Keratinocyte (primary cell): ENCODE measurements around the gene STK26. TPM values are rescaled to one million over a fixed set of nuclear protein-coding genes. Genes with fewer than 3 reads are reported as not detected.

Source experiments
- DNase-seq: peaks from one replicate; pipeline ENCODE4 v3.0.0-alpha.2; 2011; ENCODE audit warnings: low read depth, missing footprints, low spot score
- FAIRE-seq: peaks from 2 replicates; lab custom pipeline; 2011; peaks lifted over from hg19 to GRCh38; lab: Jason Lieb, UNC
- H2AFZ ChIP-seq: 2 replicates; pipeline ENCODE4 v1.6.0; 2012; ENCODE audit warnings: low read length, control low read depth, inconsistent platforms; ENCODE audit not compliant: control insufficient read depth
- H3K27ac ChIP-seq: 2 replicates; pipeline ENCODE4 v1.5.1; 2011; ENCODE audit warnings: low read length; ENCODE audit not compliant: control insufficient read depth, insufficient read depth
- H3K27me3 ChIP-seq: 3 replicates; pipeline ENCODE4 v1.6.0; 2011; ENCODE audit warnings: low read length; ENCODE audit not compliant: control insufficient read depth, insufficient read depth; ENCODE audit errors: extremely low read depth
- H3K36me3 ChIP-seq, 2 experiments: 2 replicates in 1 of 2; 3 replicates in 1 of 2; pipeline ENCODE4 v1.5.1; 2011; ENCODE audit warnings: low read length in 2 of 2, mild to moderate bottlenecking in 1 of 2; ENCODE audit not compliant: control insufficient read depth in 2 of 2, insufficient read depth in 2 of 2; ENCODE audit errors: extremely low read depth in 1 of 2
- H3K4me1 ChIP-seq: 3 replicates; pipeline ENCODE4 v1.5.1; 2011; ENCODE audit warnings: low read length; ENCODE audit not compliant: control insufficient read depth, insufficient read depth; ENCODE audit errors: extremely low read depth
- H3K4me2 ChIP-seq: 3 replicates; pipeline ENCODE4 v1.6.0; 2011; ENCODE audit warnings: low read depth, low read length; ENCODE audit not compliant: control insufficient read depth, insufficient read depth; ENCODE audit errors: extremely low read depth
- H3K4me3 ChIP-seq, 3 experiments: fragments of 200-600 bp in 1 of 3; sonication (generic) in 1 of 3; 2 replicates in 2 of 3; 3 replicates in 1 of 3; pipeline ENCODE4 v1.5.1; 2011 to 2016; ENCODE audit warnings: low read length in 3 of 3, mild to moderate bottlenecking in 3 of 3, control low read depth in 2 of 3, inconsistent platforms in 1 of 3, low read depth in 1 of 3, mixed read lengths in 1 of 3, mixed run types in 1 of 3, moderate library complexity in 1 of 3; ENCODE audit not compliant: control insufficient read depth in 2 of 3, insufficient read depth in 2 of 3; ENCODE audit errors: extremely low read depth in 1 of 3
- H3K79me2 ChIP-seq: 2 replicates; pipeline ENCODE4 v1.6.0; 2012; ENCODE audit warnings: low read length; ENCODE audit not compliant: control insufficient read depth, insufficient read depth
- H3K9ac ChIP-seq: 3 replicates; pipeline ENCODE4 v1.6.0; 2011; ENCODE audit warnings: low read length; ENCODE audit not compliant: control insufficient read depth, insufficient read depth; ENCODE audit errors: extremely low read depth
- H3K9me1 ChIP-seq: 3 replicates; pipeline ENCODE4 v1.6.0; 2011; ENCODE audit warnings: low read length; ENCODE audit not compliant: control insufficient read depth, insufficient read depth; ENCODE audit errors: extremely low read depth
- H3K9me3 ChIP-seq: 2 replicates; pipeline ENCODE4 v1.5.1; 2012; ENCODE audit warnings: low read depth, low read length; ENCODE audit not compliant: control insufficient read depth
- H4K20me1 ChIP-seq: 3 replicates; pipeline ENCODE4 v1.6.0; 2011; ENCODE audit warnings: low read length; ENCODE audit not compliant: control insufficient read depth, insufficient read depth; ENCODE audit errors: extremely low read depth
- CTCF ChIP-seq, 3 experiments: IDR thresholded peaks in 1 of 3; conservative IDR thresholded peaks in 1 of 3; optimal IDR thresholded peaks in 1 of 3; 2 replicates in 2 of 3; 3 replicates in 1 of 3; pipeline versions ENCODE3 to v1.5.1; 2011; ENCODE audit warnings: low read length in 3 of 3, mild to moderate bottlenecking in 3 of 3, moderate library complexity in 2 of 3, control low read depth in 1 of 3, inconsistent platforms in 1 of 3; ENCODE audit not compliant: insufficient read depth in 2 of 3; ENCODE audit errors: extremely low read depth in 1 of 3
- EZH2 ChIP-seq: IDR thresholded peaks from one replicate; pipeline ENCODE4 v1.6.1; 2012; ENCODE audit warnings: inconsistent platforms, mild to moderate bottlenecking, low read length, moderate library complexity
- dilution Hi-C: fragments of 300-500 bp; cut with MboI; formaldehyde crosslinking; loops from one replicate; pipeline ENCODE4 v1.7.0; 2020; ENCODE audit warnings: low sequenced_read_pairs; ENCODE audit not compliant: extremely low pct_ligation_motif_present
- polyA plus RNA-seq, 5 experiments: library from polyadenylated mRNA; depleted of rRNA in 3 of 5; stranded (reverse) in 3 of 5; stranded (forward) in 1 of 5; unstranded in 1 of 5; fragments of >200 nt; gene quantifications; 1 replicate in 1 of 5; 2 replicates in 3 of 5; 3 replicates in 1 of 5; pipeline versions ENCODE4 v1.2.1 to v1.2.3, GENCODE V29; 2011 to 2012; ENCODE audit warnings: missing spikeins in 2 of 5, low read depth in 1 of 5, low replicate concordance in 1 of 5

Gene STK26
- polyA plus RNA-seq, 1 donor (not counting 4 experiments of a cell fraction or from before 2014, with no cell fraction given) = 32.3 TPM

GRCh38 chrX:132058050-132058449, 34.9 kb downstream of the STK26 start:
- Histone ChIP-seq H3K79me2 (no peaks in the 10 kb centered on the region), H3K4me3 (no peak overlapping the region), H4K20me1 (no peaks in the 10 kb centered on the region), H2AFZ (no peak overlapping the region), H3K27me3 (no peaks in the 10 kb centered on the region), H3K9me3 (no peaks in the 10 kb centered on the region), H3K36me3 (no peaks in the 10 kb centered on the region), H3K27ac (no peak overlapping the region), H3K9ac (no peak overlapping the region), H3K4me1 (no peaks in the 10 kb centered on the region), H3K4me2 (no peak overlapping the region), H3K9me1 (no peaks in the 10 kb centered on the region)
- no peak for TF ChIP-seq EZH2
- FAIRE-seq (no peak), DNase-seq (no peak)
- dilution Hi-C loops = no loop called here

- H3K9me1 ChIP-seq = no peaks in the 10 kb centered on the region
- H3K4me3 ChIP-seq = no peak overlapping the region
- H3K4me1 ChIP-seq = no peaks in the 10 kb centered on the region
- no peaks in the 10 kb centered on the region for H4K20me1 ChIP-seq
- H2AFZ ChIP-seq = no peak overlapping the region
- H3K4me2 ChIP-seq = no peak overlapping the region
- TF ChIP-seq CTCF (optimal IDR thresholded peaks at IDR 0.05 in 1 of 3, IDR thresholded peaks at IDR 0.05 in 1 of 3, conservative IDR thresholded peaks at IDR 0.05 in 1 of 3; ENCODE audit: extremely low read depth in 1 of 3, insufficient read depth in 2 of 3, low read length in 3 of 3) = no peak
- TF ChIP-seq EZH2 = no peak
- H3K27me3 ChIP-seq = no peaks in the 10 kb centered on the region
- no peak overlapping the region for H3K9ac ChIP-seq
- H3K36me3 ChIP-seq = no peaks in the 10 kb centered on the region
- no peak for DNase-seq
- dilution Hi-C loops = no loop called here
- no peaks in the 10 kb centered on the region for H3K79me2 ChIP-seq
- no peak overlapping the region for H3K27ac ChIP-seq
- no peak for FAIRE-seq
- H3K9me3 ChIP-seq = no peaks in the 10 kb centered on the region
These were observed 35.9 kb downstream of the STK26 start for GRCh38 chrX:132058975-132059374.

- Histone ChIP-seq H3K4me2 (no peak overlapping the region), H3K9me3 (no peaks in the 10 kb centered on the region), H2AFZ (no peak overlapping the region), H3K79me2 (no peaks in the 10 kb centered on the region), H3K4me3 (no peak overlapping the region), H3K9ac (no peak overlapping the region), H3K36me3 (no peaks in the 10 kb centered on the region), H3K27me3 (no peaks in the 10 kb centered on the region), H3K27ac (no peak overlapping the region), H3K9me1 (no peaks in the 10 kb centered on the region), H4K20me1 (no peaks in the 10 kb centered on the region), H3K4me1 (no peaks in the 10 kb centered on the region)
- dilution Hi-C loops = no loop called here
- DNase-seq (no peak), FAIRE-seq (no peak)
- TF ChIP-seq CTCF (optimal IDR thresholded peaks at IDR 0.05 in 1 of 3, IDR thresholded peaks at IDR 0.05 in 1 of 3, conservative IDR thresholded peaks at IDR 0.05 in 1 of 3; ENCODE audit: extremely low read depth in 1 of 3, insufficient read depth in 2 of 3, low read length in 3 of 3) (no peak), EZH2 (no peak)
These were observed 37.0 kb downstream of the STK26 start for GRCh38 chrX:132059973-132060540.
